Subcutaneous adipose tissue (tissue), 4 donors: ENCODE results near the gene RUNX2. TPM values are rescaled to one million over a fixed set of nuclear protein-coding genes. Genes with fewer than 3 reads are reported as not detected.

ENCODE experiments used
- CTCF ChIP-seq: fragments of 450-650 bp; IDR thresholded peaks from one replicate; pipeline ENCODE4 v1.5.1; 2016; ENCODE audit warnings: low read depth, mild to moderate bottlenecking, control low read depth, antibody characterized with exemption, moderate library complexity
- total RNA-seq, 4 donors: library from RNA; depleted of rRNA; stranded (reverse); fragments of >200 nt; gene quantifications; one replicate each; pipeline ENCODE4 v1.1.0, GENCODE V29; 2016

Gene RUNX2
- total RNA-seq, 4 donors from 2014 or later = 1.3 to 4.6 (median 2.6) TPM

- no peak for TF ChIP-seq CTCF
These were observed 136.6 kb downstream of the RUNX2 start for GRCh38 chr6:45464685-45465084.

GRCh38 chr6:45466686-45467085 is 138.6 kb downstream of the RUNX2 start:
- no peak for TF ChIP-seq CTCF

GRCh38 chr6:45467853-45468252 is 139.7 kb downstream of the RUNX2 start:
- TF ChIP-seq CTCF = no peak

GRCh38 chr6:45469663-45470062 is 141.5 kb downstream of the RUNX2 start:
- TF ChIP-seq CTCF = no peak

GRCh38 chr6:45470131-45470738 is 142.1 kb downstream of the RUNX2 start:
- no peak for TF ChIP-seq CTCF

GRCh38 chr6:45472382-45472781 is 144.3 kb downstream of the RUNX2 start:
- TF ChIP-seq CTCF = no peak

GRCh38 chr6:45473121-45473993 is 145.2 kb downstream of the RUNX2 start:
- no peak for TF ChIP-seq CTCF
